ENCODE results near the gene SHC3.

- TF ChIP-seq POLR2A (IDR thresholded peaks at IDR 0.05; ENCODE audit: low read depth, low read length) (no peak), MYC (IDR thresholded peaks at IDR 0.05; ENCODE audit: low read depth, low read length) (no peak), FOS (IDR thresholded peaks at IDR 0.05; ENCODE audit: borderline replicate concordance, insufficient read depth, low read length) (no peak), POLR2AphosphoS5 (IDR thresholded peaks at IDR 0.05; ENCODE audit: insufficient read depth, low read depth, low read length) (no peak)
- TF ChIP-seq, protein P1, sequence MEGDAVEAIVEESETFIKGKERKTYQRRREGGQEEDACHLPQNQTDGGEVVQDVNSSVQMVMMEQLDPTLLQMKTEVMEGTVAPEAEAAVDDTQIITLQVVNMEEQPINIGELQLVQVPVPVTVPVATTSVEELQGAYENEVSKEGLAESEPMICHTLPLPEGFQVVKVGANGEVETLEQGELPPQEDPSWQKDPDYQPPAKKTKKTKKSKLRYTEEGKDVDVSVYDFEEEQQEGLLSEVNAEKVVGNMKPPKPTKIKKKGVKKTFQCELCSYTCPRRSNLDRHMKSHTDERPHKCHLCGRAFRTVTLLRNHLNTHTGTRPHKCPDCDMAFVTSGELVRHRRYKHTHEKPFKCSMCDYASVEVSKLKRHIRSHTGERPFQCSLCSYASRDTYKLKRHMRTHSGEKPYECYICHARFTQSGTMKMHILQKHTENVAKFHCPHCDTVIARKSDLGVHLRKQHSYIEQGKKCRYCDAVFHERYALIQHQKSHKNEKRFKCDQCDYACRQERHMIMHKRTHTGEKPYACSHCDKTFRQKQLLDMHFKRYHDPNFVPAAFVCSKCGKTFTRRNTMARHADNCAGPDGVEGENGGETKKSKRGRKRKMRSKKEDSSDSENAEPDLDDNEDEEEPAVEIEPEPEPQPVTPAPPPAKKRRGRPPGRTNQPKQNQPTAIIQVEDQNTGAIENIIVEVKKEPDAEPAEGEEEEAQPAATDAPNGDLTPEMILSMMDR (IDR thresholded peaks at IDR 0.05; ENCODE audit: extremely low read depth in 1 of 2, insufficient read depth in 1 of 2, low read depth in 1 of 2, low read length in 2 of 2) = no peak
These were observed 171.3 kb downstream of the SHC3 start for GRCh38 chr9:89006996-89007967.
